ENCODE data around the gene CCDC68.

DNA sequence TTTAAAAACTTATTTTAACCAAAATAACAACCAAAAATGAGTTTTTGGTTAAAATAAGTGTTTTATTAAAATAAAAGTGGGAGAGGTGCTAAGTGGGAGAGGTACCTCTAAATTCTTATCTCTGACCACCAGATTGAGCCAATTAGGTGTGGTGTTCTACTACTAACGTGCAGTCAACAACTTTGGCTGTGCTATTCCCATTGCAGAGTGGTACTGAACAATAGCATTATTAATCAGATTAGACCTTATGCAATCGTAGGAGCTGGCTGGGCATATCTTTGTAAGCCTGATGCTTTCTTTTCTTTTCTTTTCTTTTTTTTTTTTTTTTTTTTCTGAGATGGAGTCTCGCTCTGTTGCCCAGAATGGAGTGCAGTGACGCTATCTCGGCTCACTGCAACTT is 92.1 kb downstream of the CCDC68 start:
- TF ChIP-seq, protein P1, sequence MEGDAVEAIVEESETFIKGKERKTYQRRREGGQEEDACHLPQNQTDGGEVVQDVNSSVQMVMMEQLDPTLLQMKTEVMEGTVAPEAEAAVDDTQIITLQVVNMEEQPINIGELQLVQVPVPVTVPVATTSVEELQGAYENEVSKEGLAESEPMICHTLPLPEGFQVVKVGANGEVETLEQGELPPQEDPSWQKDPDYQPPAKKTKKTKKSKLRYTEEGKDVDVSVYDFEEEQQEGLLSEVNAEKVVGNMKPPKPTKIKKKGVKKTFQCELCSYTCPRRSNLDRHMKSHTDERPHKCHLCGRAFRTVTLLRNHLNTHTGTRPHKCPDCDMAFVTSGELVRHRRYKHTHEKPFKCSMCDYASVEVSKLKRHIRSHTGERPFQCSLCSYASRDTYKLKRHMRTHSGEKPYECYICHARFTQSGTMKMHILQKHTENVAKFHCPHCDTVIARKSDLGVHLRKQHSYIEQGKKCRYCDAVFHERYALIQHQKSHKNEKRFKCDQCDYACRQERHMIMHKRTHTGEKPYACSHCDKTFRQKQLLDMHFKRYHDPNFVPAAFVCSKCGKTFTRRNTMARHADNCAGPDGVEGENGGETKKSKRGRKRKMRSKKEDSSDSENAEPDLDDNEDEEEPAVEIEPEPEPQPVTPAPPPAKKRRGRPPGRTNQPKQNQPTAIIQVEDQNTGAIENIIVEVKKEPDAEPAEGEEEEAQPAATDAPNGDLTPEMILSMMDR (IDR thresholded peaks at IDR 0.05) = no peak
- TF ChIP-seq POLR2A (IDR thresholded peaks at IDR 0.05) = no peak

Measured in gastroesophageal sphincter (tissue), 3 donors.